CD4-positive, CD25-positive, alpha-beta regulatory T cell (primary cell): ENCODE data around the gene ATP1A2. TPM values are rescaled to one million over a fixed set of nuclear protein-coding genes. Genes with fewer than 3 reads are reported as not detected.

Source experiments
- ATAC-seq, 2 donors: fragments of 150-1000 bp; cut with Tn5 transposase; one replicate each; pipeline ENCODE4 v1.10.0; 2021; ENCODE audit warnings: low read depth in 2 of 2, moderate number of reproducible peaks in 2 of 2, moderate library complexity in 1 of 2
- DNase-seq, 3 donors: peaks; one replicate each; pipeline versions ENCODE4 v3.0.0 to v3.0.0-alpha.2; 2012 to 2022; ENCODE audit warnings: mixed read lengths in 1 of 3
- H3K27ac ChIP-seq: one replicate; pipeline ENCODE4 v1.7.0; 2013; ENCODE audit warnings: mild to moderate bottlenecking, low read length; ENCODE audit not compliant: insufficient read depth, poor library complexity, severe bottlenecking
- H3K27me3 ChIP-seq: one replicate; pipeline ENCODE4 v1.7.0; 2013; ENCODE audit warnings: low read length; ENCODE audit not compliant: control insufficient read depth, insufficient read depth
- H3K36me3 ChIP-seq: one replicate; pipeline ENCODE4 v1.7.0; 2013; ENCODE audit warnings: mild to moderate bottlenecking, low read length, moderate library complexity; ENCODE audit not compliant: control insufficient read depth, insufficient read depth
- H3K4me1 ChIP-seq: 2 replicates; pipeline ENCODE4 v1.7.0; 2013; ENCODE audit warnings: mild to moderate bottlenecking, low read length; ENCODE audit not compliant: insufficient read depth, control insufficient read depth, poor library complexity, severe bottlenecking
- H3K4me3 ChIP-seq: one replicate; pipeline ENCODE4 v1.7.0; 2013; ENCODE audit warnings: low read depth, mild to moderate bottlenecking, low read length, moderate library complexity
- H3K9me3 ChIP-seq, 2 experiments: 1 replicate in 1 of 2; 2 replicates in 1 of 2; pipeline ENCODE4 v1.7.0; 2013; ENCODE audit warnings: low read length in 2 of 2, mild to moderate bottlenecking in 1 of 2, moderate library complexity in 1 of 2; ENCODE audit not compliant: control insufficient read depth in 2 of 2
- H3K27ac Mint-ChIP-seq, 3 donors: one replicate each; pipeline ENCODE4 v1.8.0; 2020 to 2022; ENCODE audit warnings: mild to moderate bottlenecking in 3 of 3, mixed read lengths in 3 of 3, moderate library complexity in 2 of 3
- H3K27me3 Mint-ChIP-seq: one replicate; pipeline ENCODE4 v1.8.0; 2022; ENCODE audit warnings: mild to moderate bottlenecking, mixed read lengths
- H3K36me3 Mint-ChIP-seq: one replicate; pipeline ENCODE4 v1.8.0; 2020; ENCODE audit warnings: mixed read lengths
- H3K4me1 Mint-ChIP-seq, 4 donors: one replicate each; pipeline ENCODE4 v1.8.0; 2020 to 2022; ENCODE audit warnings: mixed read lengths in 4 of 4, mild to moderate bottlenecking in 1 of 4
- H3K4me3 Mint-ChIP-seq, 4 donors: one replicate each; pipeline ENCODE4 v1.8.0; 2020 to 2022; ENCODE audit warnings: mild to moderate bottlenecking in 4 of 4, mixed read lengths in 4 of 4, moderate library complexity in 3 of 4
- H3K9me3 Mint-ChIP-seq, 7 donors: one replicate each; pipeline ENCODE4 v1.8.0; 2020 to 2022; ENCODE audit warnings: mixed read lengths in 7 of 7, mild to moderate bottlenecking in 3 of 7, moderate library complexity in 2 of 7
- polyA plus RNA-seq, 4 donors: library from polyadenylated mRNA; unstranded; fragments of 300-500 nt; fragmentation: Illumina TruSeq; gene quantifications; one replicate each; pipeline ENCODE4 v1.2.3, GENCODE V29; 2021
- total RNA-seq: library from RNA; stranded (reverse); gene quantifications from one replicate; pipeline ENCODE4 v1.2.3, GENCODE V29; 2022

Gene ATP1A2
- total and polyA plus RNA-seq, 5 donors from 2014 or later, result not detected

DNA sequence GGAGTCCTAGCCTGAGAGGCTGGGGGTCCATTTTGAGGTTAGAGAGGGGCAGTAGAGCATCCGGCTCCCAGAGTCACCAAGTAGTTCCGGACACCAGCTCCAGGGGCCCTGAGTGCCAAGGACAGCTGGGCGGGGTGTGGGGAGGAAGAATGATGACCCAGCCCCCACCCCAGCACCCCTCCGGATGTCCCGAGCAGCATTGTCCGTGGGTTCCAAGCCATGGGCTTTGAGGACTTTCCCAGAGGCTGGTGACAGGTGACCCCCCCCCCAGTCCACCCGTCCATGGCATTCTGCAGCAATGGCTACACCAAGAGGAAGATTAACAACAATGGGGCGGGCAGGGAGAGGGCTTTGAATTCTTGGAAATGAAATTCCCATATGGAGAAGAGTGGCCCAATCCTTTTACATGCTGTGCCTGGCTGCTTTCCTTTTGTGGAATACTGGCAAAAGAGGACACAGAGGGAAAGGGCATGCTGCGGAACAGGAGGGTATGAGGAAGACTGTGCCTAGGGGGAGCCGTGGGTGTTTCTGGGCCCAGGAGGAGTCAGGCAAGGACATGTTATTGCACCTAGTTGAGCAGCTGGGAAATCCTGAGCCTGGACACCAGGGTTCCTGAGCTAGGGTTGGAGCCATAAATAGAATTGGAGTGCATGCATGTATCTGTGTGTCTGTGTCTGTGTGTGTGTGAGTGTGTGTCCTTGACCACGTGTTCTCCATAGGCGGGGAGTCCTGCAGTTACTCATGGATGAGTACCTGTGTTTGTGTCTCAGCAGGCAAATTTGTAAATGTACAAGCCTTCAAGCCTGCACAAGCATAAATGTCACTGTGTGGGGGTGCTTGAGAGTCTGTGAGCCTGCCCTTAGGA, 956 bp downstream of the ATP1A2 start:
- Mint-ChIP-seq H3K4me3 (no peak overlapping the region), H3K27me3 (peaks cover 43% of the 10 kb centered on the region), H3K4me1 (no peaks in the 10 kb centered on the region), H3K36me3 (no peaks in the 10 kb centered on the region), H3K9me3 (peaks cover 0 to 2% (median 0%) of the 10 kb centered on the region in 7 donors), H3K27ac (no peak overlapping the region)
- Histone ChIP-seq H3K9me3 (no peaks in the 10 kb centered on the region), H3K36me3 (no peaks in the 10 kb centered on the region), H3K27ac (no peak overlapping the region), H3K4me1 (no peaks in the 10 kb centered on the region), H3K27me3 (no peaks in the 10 kb centered on the region), H3K4me3 (no peak overlapping the region)
- DNase-seq (no peak), ATAC-seq (no peak)

DNA sequence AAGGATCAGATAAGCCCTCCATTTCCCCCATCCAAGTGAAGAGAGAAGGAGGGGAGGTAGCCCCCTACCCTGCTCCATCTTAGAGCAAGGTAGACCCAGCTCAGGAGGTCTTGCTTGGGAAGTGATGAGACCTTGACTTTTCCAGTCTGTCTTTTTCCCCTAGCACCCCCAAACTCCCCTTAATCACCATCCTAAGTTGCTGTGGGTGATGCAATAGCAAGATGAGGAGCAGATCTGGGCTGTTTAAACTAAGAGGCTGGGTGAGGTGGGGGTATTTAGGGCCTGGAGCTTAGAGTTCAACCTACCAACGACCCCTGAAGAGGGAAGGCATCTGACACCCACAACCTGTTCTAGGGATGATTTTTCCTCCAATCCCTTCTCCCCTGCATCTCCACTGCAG, 1.7 kb downstream of the ATP1A2 start:
- no peak overlapping the region for H3K27ac ChIP-seq
- H3K9me3 ChIP-seq, result no peaks in the 10 kb centered on the region
- H3K27me3 Mint-ChIP-seq, result peaks cover 42% of the 10 kb centered on the region
- no peaks in the 10 kb centered on the region for H3K36me3 Mint-ChIP-seq
- H3K4me3 Mint-ChIP-seq, result no peak overlapping the region
- no peaks in the 10 kb centered on the region for H3K4me1 ChIP-seq
- H3K27ac Mint-ChIP-seq, result no peak overlapping the region
- H3K27me3 ChIP-seq, result no peaks in the 10 kb centered on the region
- H3K9me3 Mint-ChIP-seq, result peaks cover 0 to 2% (median 0%) of the 10 kb centered on the region in 7 donors
- H3K4me1 Mint-ChIP-seq, result no peaks in the 10 kb centered on the region
- H3K4me3 ChIP-seq, result no peak overlapping the region
- no peak for DNase-seq
- no peaks in the 10 kb centered on the region for H3K36me3 ChIP-seq
- no peak for ATAC-seq

DNA sequence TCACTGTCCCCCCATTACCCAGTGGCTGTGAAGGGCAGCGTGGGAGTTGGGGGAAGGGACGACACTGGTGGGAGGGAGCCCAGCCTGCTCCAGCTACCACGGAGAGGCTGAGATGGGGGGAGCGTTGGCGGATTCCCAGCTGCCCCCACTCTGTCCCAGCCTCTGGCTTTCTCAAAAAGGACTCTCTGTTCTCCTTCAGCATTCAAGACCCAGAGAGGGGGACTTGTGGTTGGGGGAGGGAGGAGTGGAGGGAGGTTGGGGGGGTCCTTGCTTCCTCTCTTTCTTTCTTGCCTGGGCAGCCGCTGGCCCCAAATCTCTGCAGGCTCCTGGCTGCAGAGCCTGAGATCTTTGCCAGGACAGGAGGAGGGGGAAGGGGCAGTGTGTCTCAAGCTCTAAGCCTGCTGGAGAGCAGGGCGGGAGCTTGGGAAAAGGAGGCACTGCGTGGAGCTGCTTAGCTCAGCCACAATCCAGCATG, 2.2 kb downstream of the ATP1A2 start:
- Mint-ChIP-seq H3K9me3 (peaks cover 0 to 2% (median 0%) of the 10 kb centered on the region in 7 donors), H3K36me3 (no peaks in the 10 kb centered on the region), H3K27ac (no peak overlapping the region), H3K4me3 (no peak overlapping the region), H3K4me1 (no peaks in the 10 kb centered on the region), H3K27me3 (peaks cover 38% of the 10 kb centered on the region)
- ATAC-seq (no peak), DNase-seq (no peak)
- Histone ChIP-seq H3K4me1 (no peaks in the 10 kb centered on the region), H3K27ac (no peak overlapping the region), H3K27me3 (no peaks in the 10 kb centered on the region), H3K9me3 (no peaks in the 10 kb centered on the region), H3K36me3 (no peaks in the 10 kb centered on the region), H3K4me3 (no peak overlapping the region)

DNA sequence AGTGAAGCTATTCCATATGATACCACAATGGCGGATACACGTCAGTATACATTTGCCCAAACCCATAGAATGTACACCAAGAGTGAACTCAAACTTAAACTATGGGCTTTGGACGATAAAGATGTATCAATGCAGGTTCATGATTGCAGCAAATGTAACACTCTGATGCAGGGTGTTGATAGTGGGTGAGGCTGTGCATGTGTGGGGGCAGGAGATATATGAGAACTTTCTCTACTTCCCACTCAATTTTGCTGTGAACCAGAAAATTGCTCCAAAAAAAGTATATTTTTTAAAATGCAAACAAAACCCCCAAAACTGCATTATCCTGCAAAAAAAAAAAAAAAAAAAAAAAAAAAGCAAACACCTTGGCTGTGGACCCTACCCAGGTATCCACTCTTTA, 3.4 kb downstream of the ATP1A2 start:
- Histone ChIP-seq H3K9me3 (no peaks in the 10 kb centered on the region), H3K36me3 (no peaks in the 10 kb centered on the region), H3K27me3 (no peaks in the 10 kb centered on the region), H3K27ac (no peak overlapping the region), H3K4me3 (no peak overlapping the region), H3K4me1 (no peaks in the 10 kb centered on the region)
- no peaks in the 10 kb centered on the region for H3K4me1 Mint-ChIP-seq
- ATAC-seq, result no peak
- peaks cover 33% of the 10 kb centered on the region for H3K27me3 Mint-ChIP-seq
- no peak overlapping the region for H3K4me3 Mint-ChIP-seq
- no peak for DNase-seq
- peaks cover 0 to 2% (median 0%) of the 10 kb centered on the region in 7 donors for H3K9me3 Mint-ChIP-seq
- no peaks in the 10 kb centered on the region for H3K36me3 Mint-ChIP-seq
- H3K27ac Mint-ChIP-seq, result no peak overlapping the region

DNA sequence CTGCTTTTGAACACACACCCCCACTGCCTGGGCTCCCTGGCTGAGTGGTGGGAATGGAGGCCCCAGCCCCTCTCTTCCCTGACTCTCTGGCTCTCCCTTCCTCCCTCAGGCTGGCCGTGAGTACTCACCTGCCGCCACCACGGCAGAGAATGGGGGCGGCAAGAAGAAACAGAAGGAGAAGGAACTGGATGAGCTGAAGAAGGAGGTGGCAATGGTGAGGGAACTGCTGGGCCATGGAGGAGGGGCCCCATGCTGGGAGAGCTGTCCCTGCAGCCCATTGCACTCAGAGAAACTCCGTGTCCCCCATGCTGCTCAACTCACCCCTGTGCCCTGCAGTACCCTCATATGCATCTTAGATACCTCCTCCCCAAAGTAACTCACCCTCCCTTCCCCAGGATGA, 5.2 kb downstream of the ATP1A2 start:
- H3K4me3 ChIP-seq, result no peak overlapping the region
- H3K9me3 ChIP-seq, result no peaks in the 10 kb centered on the region
- no peak overlapping the region for H3K27ac ChIP-seq
- H3K4me1 Mint-ChIP-seq, result no peaks in the 10 kb centered on the region
- H3K9me3 Mint-ChIP-seq, result peaks cover 0 to 2% (median 0%) of the 10 kb centered on the region in 7 donors
- H3K36me3 ChIP-seq, result no peaks in the 10 kb centered on the region
- no peak overlapping the region for H3K4me3 Mint-ChIP-seq
- H3K27me3 ChIP-seq, result no peaks in the 10 kb centered on the region
- H3K27me3 Mint-ChIP-seq, result peaks cover 20% of the 10 kb centered on the region
- H3K36me3 Mint-ChIP-seq, result no peaks in the 10 kb centered on the region
- ATAC-seq (no peak), DNase-seq (no peak)
- H3K27ac Mint-ChIP-seq, result no peak overlapping the region
- H3K4me1 ChIP-seq, result no peaks in the 10 kb centered on the region

DNA sequence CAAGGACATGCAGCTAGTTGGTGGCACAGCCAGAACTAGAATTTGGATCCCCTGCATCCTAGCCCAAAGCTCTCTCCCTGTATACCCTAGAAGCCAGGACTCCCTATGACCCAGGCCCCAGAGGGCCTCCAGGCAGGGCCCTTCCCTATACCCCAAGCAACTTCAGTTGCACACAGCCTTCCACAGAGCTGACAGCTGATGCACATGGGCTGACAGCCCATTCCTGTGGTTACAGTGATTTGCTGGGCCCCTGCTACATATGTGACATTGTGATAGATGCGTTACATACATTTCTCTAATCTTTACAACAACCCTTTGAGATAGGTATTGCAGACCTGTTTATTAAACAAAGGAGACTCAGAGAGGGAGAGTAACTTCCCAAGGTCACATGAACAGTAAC, 5.8 kb downstream of the ATP1A2 start:
- Histone ChIP-seq H3K27me3 (no peaks in the 10 kb centered on the region), H3K36me3 (no peaks in the 10 kb centered on the region), H3K27ac (no peak overlapping the region), H3K9me3 (no peaks in the 10 kb centered on the region), H3K4me3 (no peak overlapping the region), H3K4me1 (no peaks in the 10 kb centered on the region)
- Mint-ChIP-seq H3K4me1 (no peaks in the 10 kb centered on the region), H3K4me3 (no peak overlapping the region), H3K27ac (no peak overlapping the region), H3K9me3 (peaks cover 0 to 2% (median 0%) of the 10 kb centered on the region in 7 donors), H3K36me3 (no peaks in the 10 kb centered on the region), H3K27me3 (peaks cover 20% of the 10 kb centered on the region)
- ATAC-seq, result no peak
- no peak for DNase-seq

DNA sequence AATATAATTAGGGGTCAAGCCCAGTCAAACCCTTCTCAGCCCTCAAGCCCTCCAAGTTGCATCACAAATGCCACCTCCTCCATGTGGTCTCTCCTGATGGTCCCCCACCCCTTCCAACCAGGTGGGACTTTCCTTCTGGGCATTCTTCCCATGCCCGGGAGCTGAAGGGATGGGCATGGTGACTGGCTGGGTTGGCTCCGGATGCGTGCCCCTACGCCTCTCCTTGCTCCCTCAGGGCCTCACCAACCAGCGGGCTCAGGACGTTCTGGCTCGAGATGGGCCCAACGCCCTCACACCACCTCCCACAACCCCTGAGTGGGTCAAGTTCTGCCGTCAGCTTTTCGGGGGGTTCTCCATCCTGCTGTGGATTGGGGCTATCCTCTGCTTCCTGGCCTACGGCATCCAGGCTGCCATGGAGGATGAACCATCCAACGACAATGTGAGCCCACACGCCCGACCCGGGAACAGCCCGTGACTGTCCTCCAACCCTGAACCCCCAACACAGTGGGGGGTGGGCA, 7.5 kb downstream of the ATP1A2 start:
- H3K36me3 Mint-ChIP-seq, result no peaks in the 10 kb centered on the region
- H3K36me3 ChIP-seq, result no peaks in the 10 kb centered on the region
- H3K27me3 Mint-ChIP-seq, result peaks cover 6% of the 10 kb centered on the region
- H3K9me3 ChIP-seq, result no peaks in the 10 kb centered on the region
- no peak overlapping the region for H3K27ac ChIP-seq
- no peak overlapping the region for H3K4me3 Mint-ChIP-seq
- ATAC-seq, result no peak
- H3K27ac Mint-ChIP-seq, result no peak overlapping the region
- no peaks in the 10 kb centered on the region for H3K4me1 ChIP-seq
- no peak overlapping the region for H3K4me3 ChIP-seq
- H3K9me3 Mint-ChIP-seq, result peaks cover 0 to 2% (median 0%) of the 10 kb centered on the region in 7 donors
- no peaks in the 10 kb centered on the region for H3K4me1 Mint-ChIP-seq
- no peaks in the 10 kb centered on the region for H3K27me3 ChIP-seq
- no peak for DNase-seq

DNA sequence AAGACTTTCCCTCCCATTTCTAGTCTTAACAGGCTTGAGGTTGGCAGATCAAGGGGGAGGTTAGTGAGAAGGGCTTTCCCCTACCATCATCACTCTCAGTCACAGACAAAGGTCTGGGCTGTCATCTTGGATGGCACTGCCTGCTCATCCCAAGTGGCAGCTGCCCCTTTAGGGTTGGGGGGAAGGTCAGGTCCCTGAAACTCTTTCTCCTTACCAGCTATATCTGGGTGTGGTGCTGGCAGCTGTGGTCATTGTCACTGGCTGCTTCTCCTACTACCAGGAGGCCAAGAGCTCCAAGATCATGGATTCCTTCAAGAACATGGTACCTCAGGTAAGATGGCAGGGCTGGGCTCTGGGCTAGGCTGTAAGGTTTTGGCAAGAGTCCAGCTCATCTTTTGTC, 8.2 kb downstream of the ATP1A2 start:
- Histone ChIP-seq H3K4me1 (no peaks in the 10 kb centered on the region), H3K4me3 (no peak overlapping the region), H3K27me3 (no peaks in the 10 kb centered on the region), H3K27ac (no peak overlapping the region), H3K9me3 (no peaks in the 10 kb centered on the region), H3K36me3 (no peaks in the 10 kb centered on the region)
- Mint-ChIP-seq H3K36me3 (no peaks in the 10 kb centered on the region), H3K9me3 (no peaks in the 10 kb centered on the region), H3K4me1 (no peaks in the 10 kb centered on the region), H3K27me3 (no peaks in the 10 kb centered on the region), H3K27ac (no peak overlapping the region), H3K4me3 (no peak overlapping the region)
- no peak for DNase-seq
- no peak for ATAC-seq
